Activated naive CD4-positive, alpha-beta T cell treated with anti-CD3 and anti-CD28 coated beads for 36 hours (primary cell): Measurements from ENCODE around the gene FANCB. TPM values are rescaled to one million over a fixed set of nuclear protein-coding genes. Genes with fewer than 3 reads are reported as not detected.

ENCODE experiments used
- CTCF ChIA-PET: fragments of 350-600 bp; sonication (Branson Sonifier 250); formaldehyde crosslinking; loops from one replicate; lab custom pipeline; 2021; ENCODE audit warnings: antibody characterized with exemption; lab: Charles Lee
- DNase-seq: peaks from one replicate; pipeline ENCODE4 v3.0.0-alpha.2; 2020
- H3K27ac Mint-ChIP-seq: one replicate; pipeline ENCODE4 v1.8.0; 2021; ENCODE audit warnings: mild to moderate bottlenecking, mixed read lengths
- H3K27me3 Mint-ChIP-seq: one replicate; pipeline ENCODE4 v1.8.0; 2021; ENCODE audit warnings: low read depth, mixed read lengths
- H3K36me3 Mint-ChIP-seq: one replicate; pipeline ENCODE4 v1.8.0; 2021; ENCODE audit warnings: low read depth, mixed read lengths
- H3K4me1 Mint-ChIP-seq: one replicate; pipeline ENCODE4 v1.8.0; 2021; ENCODE audit warnings: low read depth, mixed read lengths
- H3K4me3 Mint-ChIP-seq: one replicate; pipeline ENCODE4 v1.8.0; 2021; ENCODE audit warnings: mild to moderate bottlenecking, moderate library complexity, mixed read lengths
- H3K9me3 Mint-ChIP-seq: one replicate; pipeline ENCODE4 v1.8.0; 2021; ENCODE audit warnings: mixed read lengths
- intact Hi-C: fragments of 100-400 bp; cut with micrococcal nuclease; formaldehyde crosslinking; loops from one replicate; pipeline ENCODE4 v1.15.1; 2023
- total RNA-seq, 2 experiments: library from RNA; stranded (reverse); gene quantifications; one replicate each; pipeline ENCODE4 v1.2.3, GENCODE V29; 2021

FANCB gene
- total RNA-seq, 2 experiments from 2014 or later = 16.5 to 17.9 TPM

- Mint-ChIP-seq H3K4me3 (no peak overlapping the region), H3K27me3 (no peaks in the 10 kb centered on the region), H3K36me3 (peaks cover 7% of the 10 kb centered on the region), H3K9me3 (no peaks in the 10 kb centered on the region), H3K27ac (peak overlapping the region; percentile 31), H3K4me1 (peaks cover 48% of the 10 kb centered on the region)
- CTCF ChIA-PET = no interaction called here
- intact Hi-C loops = no loop called here
- DNase-seq = no peak
These were observed 13.4 kb upstream of the FANCB start for GRCh38 chrX:14886252-14886651.

GRCh38 chrX:14884714-14885113, 11.8 kb upstream of the FANCB start:
- Mint-ChIP-seq H3K4me3 (no peak overlapping the region), H3K4me1 (peaks cover 55% of the 10 kb centered on the region), H3K9me3 (no peaks in the 10 kb centered on the region), H3K27me3 (no peaks in the 10 kb centered on the region), H3K27ac (no peak overlapping the region), H3K36me3 (peaks cover 7% of the 10 kb centered on the region)
- no peak for DNase-seq
- intact Hi-C loops = loop anchor here (1.0 to 5.0 kb wide), 3 partner anchors 15 to 320 kb away; no protein-coding TSS in a partner anchor
- CTCF ChIA-PET = no interaction called here

- peak overlapping the region; percentile 63 for H3K4me3 Mint-ChIP-seq
- peaks cover 7% of the 10 kb centered on the region for H3K36me3 Mint-ChIP-seq
- peaks cover 60% of the 10 kb centered on the region for H3K4me1 Mint-ChIP-seq
- intact Hi-C loops = loop anchor here (1.0 to 5.0 kb wide), 4 partner anchors 11 to 320 kb away; partner anchors contain the start of genes FANCB and MOSPD2
- DNase-seq = no peak
- H3K9me3 Mint-ChIP-seq = no peaks in the 10 kb centered on the region
- H3K27me3 Mint-ChIP-seq = no peaks in the 10 kb centered on the region
- H3K27ac Mint-ChIP-seq = peak overlapping the region; percentile 94
- CTCF ChIA-PET = no interaction called here
These were observed 11.0 kb upstream of the FANCB start for GRCh38 chrX:14883826-14884225.

- H3K36me3 Mint-ChIP-seq = peaks cover 8% of the 10 kb centered on the region
- H3K27me3 Mint-ChIP-seq = no peaks in the 10 kb centered on the region
- no peaks in the 10 kb centered on the region for H3K9me3 Mint-ChIP-seq
- DNase-seq = no peak
- peaks cover 37% of the 10 kb centered on the region for H3K4me1 Mint-ChIP-seq
- no peak overlapping the region for H3K27ac Mint-ChIP-seq
- intact Hi-C loops = loop anchor here (10.0 kb wide), 3 partner anchors 1141 to 1891 kb away; partner anchors contain the start of genes CTPS2, OFD1, SYAP1 and TRAPPC2
- H3K4me3 Mint-ChIP-seq = no peak overlapping the region
- CTCF ChIA-PET = no interaction called here
These were observed 2.8 kb upstream of the FANCB start for GRCh38 chrX:14875624-14876023.

GRCh38 chrX:14873676-14874049, 794 bp upstream of the FANCB start:
- Mint-ChIP-seq H3K4me3 (peak overlapping the region; percentile 77), H3K27me3 (no peaks in the 10 kb centered on the region), H3K4me1 (peaks cover 28% of the 10 kb centered on the region), H3K9me3 (no peaks in the 10 kb centered on the region), H3K36me3 (peaks cover 12% of the 10 kb centered on the region), H3K27ac (peak overlapping the region; percentile 75)
- no peak for DNase-seq
- intact Hi-C loops = loop anchor here (1.0 to 10.0 kb wide), 12 partner anchors 10 to 1889 kb away; partner anchors contain the start of genes CTPS2, OFD1, PIGA and RAB9A
- CTCF ChIA-PET = no interaction called here

GRCh38 chrX:14872355-14872754, 514 bp downstream of the FANCB start:
- H3K9me3 Mint-ChIP-seq = peaks cover 2% of the 10 kb centered on the region
- H3K27me3 Mint-ChIP-seq = no peaks in the 10 kb centered on the region
- CTCF ChIA-PET = no interaction called here
- peaks cover 25% of the 10 kb centered on the region for H3K4me1 Mint-ChIP-seq
- peak overlapping the region; percentile 77 for H3K4me3 Mint-ChIP-seq
- H3K36me3 Mint-ChIP-seq = peaks cover 24% of the 10 kb centered on the region
- intact Hi-C loops = loop anchor here (2.0 to 10.0 kb wide), 8 partner anchors 26 to 1888 kb away; partner anchors contain the start of genes CTPS2, OFD1, RAB9A and SYAP1
- peak; percentile 30 for DNase-seq
- peak overlapping the region; percentile 65 for H3K27ac Mint-ChIP-seq

DNA sequence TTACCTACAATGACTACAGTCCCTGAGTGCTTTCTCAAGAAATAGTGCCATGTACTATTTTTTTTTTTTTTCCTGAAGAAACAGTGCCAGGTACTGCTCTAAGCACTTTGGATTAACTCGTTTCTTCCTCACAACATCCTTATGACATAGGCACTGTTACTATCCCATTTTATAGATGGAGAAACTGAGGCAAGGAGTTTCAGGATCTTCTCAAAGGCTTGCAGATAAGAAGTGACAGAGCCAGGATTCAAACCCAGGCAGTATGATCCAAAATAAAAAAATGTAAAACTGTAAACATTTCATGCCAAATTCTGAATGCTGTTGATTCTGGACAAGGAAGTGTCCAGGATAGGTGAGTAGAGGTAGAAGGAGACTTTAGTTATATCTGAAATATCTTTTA, 1.1 kb downstream of the FANCB start:
- intact Hi-C loops = loop anchor here (2.0 to 10.0 kb wide), 8 partner anchors 27 to 1887 kb away; partner anchors contain the start of genes CTPS2, OFD1, RAB9A and SYAP1
- CTCF ChIA-PET = no interaction called here
- H3K27me3 Mint-ChIP-seq = no peaks in the 10 kb centered on the region
- peaks cover 2% of the 10 kb centered on the region for H3K9me3 Mint-ChIP-seq
- H3K4me1 Mint-ChIP-seq = peaks cover 22% of the 10 kb centered on the region
- peaks cover 25% of the 10 kb centered on the region for H3K36me3 Mint-ChIP-seq
- peak overlapping the region; percentile 77 for H3K4me3 Mint-ChIP-seq
- no peak for DNase-seq
- H3K27ac Mint-ChIP-seq = no peak overlapping the region

DNA sequence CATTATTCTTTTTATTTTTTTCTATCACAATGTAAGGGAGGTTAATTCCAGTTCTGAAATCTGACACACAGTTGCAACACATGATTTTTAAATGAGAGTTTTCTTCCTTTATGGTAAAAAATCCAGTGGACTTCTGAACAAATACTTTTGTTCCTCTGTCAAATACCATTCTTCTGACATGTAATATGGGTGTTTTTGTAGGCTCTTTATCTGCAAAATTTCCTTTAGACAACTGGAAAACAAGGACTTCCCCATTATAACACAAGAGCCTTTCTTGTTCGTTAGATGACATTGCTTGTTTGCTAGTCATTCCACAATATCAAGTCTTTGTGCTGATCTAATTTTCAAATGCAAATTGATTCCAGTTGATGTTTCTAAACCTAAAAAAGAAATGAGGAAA, 7.7 kb downstream of the FANCB start:
- Mint-ChIP-seq H3K9me3 (peaks cover 2% of the 10 kb centered on the region), H3K27ac (no peak overlapping the region), H3K4me3 (no peak overlapping the region), H3K27me3 (no peaks in the 10 kb centered on the region), H3K4me1 (peaks cover 6% of the 10 kb centered on the region), H3K36me3 (peaks cover 27% of the 10 kb centered on the region)
- intact Hi-C loops = no loop called here
- CTCF ChIA-PET = no interaction called here
- no peak for DNase-seq

- Mint-ChIP-seq H3K27me3 (no peaks in the 10 kb centered on the region), H3K9me3 (peaks cover 2% of the 10 kb centered on the region), H3K4me1 (peaks cover 6% of the 10 kb centered on the region), H3K27ac (no peak overlapping the region), H3K4me3 (no peak overlapping the region), H3K36me3 (peaks cover 27% of the 10 kb centered on the region)
- no peak for DNase-seq
- CTCF ChIA-PET = no interaction called here
- intact Hi-C loops = no loop called here
These were observed 8.2 kb downstream of the FANCB start for GRCh38 chrX:14864631-14865030.

- Mint-ChIP-seq H3K27me3 (no peaks in the 10 kb centered on the region), H3K4me3 (no peak overlapping the region), H3K36me3 (peaks cover 21% of the 10 kb centered on the region), H3K27ac (no peak overlapping the region), H3K9me3 (no peaks in the 10 kb centered on the region), H3K4me1 (peaks cover 3% of the 10 kb centered on the region)
- intact Hi-C loops = no loop called here
- DNase-seq = no peak
- CTCF ChIA-PET = no interaction called here
These were observed 21.3 kb downstream of the FANCB start for GRCh38 chrX:14851526-14851925.

DNA sequence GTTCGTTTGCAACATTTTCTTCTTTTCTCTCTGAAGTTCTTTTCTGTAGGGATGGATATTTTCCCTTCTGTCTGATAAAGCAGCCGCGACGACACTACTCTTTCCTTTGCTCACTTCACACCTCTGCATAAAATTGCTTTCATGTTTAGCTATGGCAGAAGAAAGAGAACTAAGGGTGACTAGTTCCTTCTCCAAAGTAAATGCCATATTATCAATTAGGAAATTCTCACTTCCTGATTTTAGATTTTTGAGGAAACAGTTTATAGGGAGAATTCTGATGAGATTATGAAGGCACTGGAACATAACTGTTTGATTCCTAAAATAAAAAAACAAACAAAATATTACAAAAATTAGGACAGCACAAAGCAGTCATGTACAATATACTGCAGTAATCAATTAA, 29.2 kb downstream of the FANCB start:
- no peaks in the 10 kb centered on the region for H3K27me3 Mint-ChIP-seq
- H3K36me3 Mint-ChIP-seq = peaks cover 29% of the 10 kb centered on the region
- intact Hi-C loops = no loop called here
- H3K4me3 Mint-ChIP-seq = no peak overlapping the region
- no peaks in the 10 kb centered on the region for H3K9me3 Mint-ChIP-seq
- H3K4me1 Mint-ChIP-seq = no peaks in the 10 kb centered on the region
- CTCF ChIA-PET = no interaction called here
- DNase-seq = no peak
- no peak overlapping the region for H3K27ac Mint-ChIP-seq

DNA sequence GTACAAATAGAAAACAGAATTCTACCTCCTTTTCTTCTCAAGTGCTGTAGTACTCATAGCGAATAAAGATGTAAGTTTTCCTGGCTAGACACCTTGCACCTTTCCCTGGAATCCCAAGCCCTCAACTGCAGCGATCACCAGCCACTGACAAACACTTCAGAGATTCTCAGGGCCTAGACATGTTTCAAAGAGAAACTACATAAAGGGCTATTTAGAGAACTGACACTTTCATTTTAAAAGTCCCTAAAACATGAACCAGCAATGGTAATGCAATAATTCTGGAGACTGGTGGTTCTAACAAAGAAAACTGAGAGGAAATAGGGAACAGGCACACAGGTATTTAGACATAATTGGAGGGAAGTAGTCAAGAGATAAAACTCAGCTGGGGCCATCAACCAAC, 35.7 kb downstream of the FANCB start:
- Mint-ChIP-seq H3K36me3 (peaks cover 40% of the 10 kb centered on the region), H3K27ac (no peak overlapping the region), H3K4me1 (no peaks in the 10 kb centered on the region), H3K27me3 (no peaks in the 10 kb centered on the region), H3K9me3 (no peaks in the 10 kb centered on the region), H3K4me3 (no peak overlapping the region)
- CTCF ChIA-PET = no interaction called here
- intact Hi-C loops = no loop called here
- DNase-seq = no peak

GRCh38 chrX:14832586-14832985, 40.3 kb downstream of the FANCB start:
- intact Hi-C loops = no loop called here
- Mint-ChIP-seq H3K9me3 (peaks cover 7% of the 10 kb centered on the region), H3K4me3 (no peak overlapping the region), H3K27me3 (no peaks in the 10 kb centered on the region), H3K27ac (no peak overlapping the region), H3K36me3 (peaks cover 32% of the 10 kb centered on the region), H3K4me1 (no peaks in the 10 kb centered on the region)
- CTCF ChIA-PET = no interaction called here
- DNase-seq = no peak
